ENCODE results near the gene TRABD. TPM values are rescaled to one million over a fixed set of nuclear protein-coding genes. Genes with fewer than 3 reads are reported as not detected.

TRABD gene
- total and polyA plus RNA-seq, 7 donors: 14.2 to 88.1 (median 21.4) TPM

DNA sequence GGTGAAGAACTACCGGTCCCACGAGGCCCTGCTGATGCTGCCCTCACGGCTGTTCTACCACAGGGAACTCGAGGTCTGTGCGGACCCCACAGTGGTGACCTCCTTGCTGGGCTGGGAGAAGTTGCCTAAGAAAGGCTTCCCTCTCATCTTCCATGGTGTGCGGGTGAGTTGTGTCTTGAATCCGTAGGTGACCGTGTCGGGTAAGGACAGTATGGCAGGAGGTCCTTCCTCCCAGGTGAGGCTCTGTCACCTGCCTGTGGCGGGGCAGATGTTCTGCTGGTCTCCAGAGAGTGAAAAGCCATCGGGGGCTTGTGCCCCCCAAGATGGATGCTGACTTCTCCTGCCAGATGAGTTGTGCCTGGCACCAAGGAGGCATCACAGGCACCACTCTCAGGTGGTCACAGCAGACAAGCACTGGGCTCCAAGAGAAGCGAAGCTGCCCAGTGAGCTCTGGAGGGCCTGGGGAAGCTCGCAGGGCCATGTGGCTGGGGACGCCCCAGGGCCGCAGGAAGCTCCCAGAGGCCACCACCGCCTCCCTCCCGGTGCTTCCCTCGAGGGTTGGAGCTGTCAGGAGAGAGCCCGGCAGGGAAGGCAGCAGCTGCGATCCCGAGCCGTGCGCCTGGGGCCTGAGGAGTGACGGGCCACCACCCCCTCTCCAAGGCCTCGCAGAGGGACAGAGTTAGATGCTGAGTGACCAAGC lies 32.5 kb upstream of the TRABD start:
- WGBS, 2 donors: 82 to 89% methylated on average over 25 of the region's 25 CpGs
- intact Hi-C loops (cut with DNase I): no loop called here
- no peaks in the 10 kb centered on the region for H3K4me1 ChIP-seq
- H3K27ac ChIP-seq: no peak overlapping the region
- TF ChIP-seq, protein P1, sequence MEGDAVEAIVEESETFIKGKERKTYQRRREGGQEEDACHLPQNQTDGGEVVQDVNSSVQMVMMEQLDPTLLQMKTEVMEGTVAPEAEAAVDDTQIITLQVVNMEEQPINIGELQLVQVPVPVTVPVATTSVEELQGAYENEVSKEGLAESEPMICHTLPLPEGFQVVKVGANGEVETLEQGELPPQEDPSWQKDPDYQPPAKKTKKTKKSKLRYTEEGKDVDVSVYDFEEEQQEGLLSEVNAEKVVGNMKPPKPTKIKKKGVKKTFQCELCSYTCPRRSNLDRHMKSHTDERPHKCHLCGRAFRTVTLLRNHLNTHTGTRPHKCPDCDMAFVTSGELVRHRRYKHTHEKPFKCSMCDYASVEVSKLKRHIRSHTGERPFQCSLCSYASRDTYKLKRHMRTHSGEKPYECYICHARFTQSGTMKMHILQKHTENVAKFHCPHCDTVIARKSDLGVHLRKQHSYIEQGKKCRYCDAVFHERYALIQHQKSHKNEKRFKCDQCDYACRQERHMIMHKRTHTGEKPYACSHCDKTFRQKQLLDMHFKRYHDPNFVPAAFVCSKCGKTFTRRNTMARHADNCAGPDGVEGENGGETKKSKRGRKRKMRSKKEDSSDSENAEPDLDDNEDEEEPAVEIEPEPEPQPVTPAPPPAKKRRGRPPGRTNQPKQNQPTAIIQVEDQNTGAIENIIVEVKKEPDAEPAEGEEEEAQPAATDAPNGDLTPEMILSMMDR (IDR thresholded peaks at IDR 0.05): no peak
- TF ChIP-seq POLR2AphosphoS5 (IDR thresholded peaks at IDR 0.05) (no peak), EP300 (IDR thresholded peaks at IDR 0.05) (no peak), POLR2A (IDR thresholded peaks at IDR 0.05) (no peak)
- no peak overlapping the region for H3K4me3 ChIP-seq
- no peaks in the 10 kb centered on the region for H3K27me3 ChIP-seq
- no peaks in the 10 kb centered on the region for H3K9me3 ChIP-seq
- DNase-seq: no peak
- H3K36me3 ChIP-seq: peaks cover 0 to 5% (median 0%) of the 10 kb centered on the region in 4 donors

DNA sequence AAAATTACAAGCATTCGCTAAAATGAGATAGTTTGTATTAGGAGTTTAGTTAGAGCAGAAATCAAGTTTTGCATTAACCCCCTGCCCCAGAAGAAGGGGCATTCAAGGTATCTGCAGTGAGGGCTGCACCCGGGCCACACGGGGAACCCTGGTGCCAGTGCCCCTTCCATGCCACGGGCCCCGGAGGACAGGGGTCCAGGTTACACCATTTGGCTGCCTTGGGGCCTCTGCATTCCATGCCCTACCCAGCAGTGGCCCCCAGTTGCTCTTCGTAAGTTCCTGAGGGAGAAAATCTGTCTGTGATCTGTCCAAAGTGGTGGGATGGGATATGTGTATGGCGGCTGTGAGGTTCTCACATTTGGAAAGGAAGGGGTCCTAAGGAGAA lies 32.0 kb upstream of the TRABD start:
- no peak overlapping the region for H3K27ac ChIP-seq
- H3K27me3 ChIP-seq: no peaks in the 10 kb centered on the region
- H3K4me3 ChIP-seq: no peak overlapping the region
- WGBS, 2 donors: 88 to 92% methylated on average over 7 of the region's 7 CpGs
- no peaks in the 10 kb centered on the region for H3K9me3 ChIP-seq
- intact Hi-C loops (cut with DNase I): no loop called here
- H3K4me1 ChIP-seq: no peaks in the 10 kb centered on the region
- DNase-seq: no peak
- TF ChIP-seq POLR2A (IDR thresholded peaks at IDR 0.05): no peak
- TF ChIP-seq, protein P1 (IDR thresholded peaks at IDR 0.05): no peak
- no peak for TF ChIP-seq POLR2AphosphoS5 (IDR thresholded peaks at IDR 0.05)
- TF ChIP-seq EP300 (IDR thresholded peaks at IDR 0.05): no peak
- peaks cover 0 to 10% (median 0%) of the 10 kb centered on the region in 4 donors for H3K36me3 ChIP-seq

DNA sequence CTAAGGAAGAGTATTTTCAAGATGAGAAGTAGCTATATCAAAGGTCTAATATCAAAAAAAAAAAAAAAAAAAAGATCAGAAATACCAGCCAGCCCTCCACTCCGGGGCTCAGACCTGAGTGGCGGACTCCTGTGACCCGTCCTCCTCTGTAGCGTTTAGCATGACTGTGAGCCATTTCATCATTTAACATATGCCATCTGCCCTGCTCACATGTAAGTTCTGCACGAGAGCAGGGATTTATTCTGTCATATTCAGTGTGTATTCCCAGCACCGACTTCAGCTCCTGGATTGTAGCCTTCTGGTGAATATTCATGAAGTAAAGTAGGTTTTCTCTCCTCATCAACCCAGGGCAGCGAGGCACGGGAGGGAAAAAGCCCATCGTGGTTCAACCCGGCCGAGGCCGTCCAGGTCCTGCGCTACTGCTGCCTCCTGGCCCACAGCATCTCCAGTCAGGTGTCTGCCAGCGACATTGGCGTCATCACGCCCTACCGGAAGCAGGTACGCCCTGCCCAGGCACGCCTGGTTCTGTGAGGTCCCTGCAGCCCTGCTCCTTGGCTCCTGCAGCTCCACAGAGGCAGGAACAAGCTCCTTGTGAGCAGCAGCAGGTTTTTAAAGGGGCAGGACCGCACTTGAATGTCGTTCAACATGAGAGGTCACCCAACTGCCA lies 27.9 kb upstream of the TRABD start:
- TF ChIP-seq EP300 (IDR thresholded peaks at IDR 0.05): no peak
- TF ChIP-seq POLR2AphosphoS5 (IDR thresholded peaks at IDR 0.05): no peak
- TF ChIP-seq, protein P1 (IDR thresholded peaks at IDR 0.05): no peak
- TF ChIP-seq POLR2A (IDR thresholded peaks at IDR 0.05): no peak
- Histone ChIP-seq H3K9me3 (no peaks in the 10 kb centered on the region), H3K4me1 (no peaks in the 10 kb centered on the region), H3K27ac (no peak overlapping the region), H3K4me3 (no peak overlapping the region), H3K36me3 (peaks cover 0 to 12% (median 0%) of the 10 kb centered on the region in 4 donors), H3K27me3 (no peaks in the 10 kb centered on the region)
- DNase-seq: no peak
- WGBS, 2 donors: 29 to 75% methylated on average over 21 of the region's 21 CpGs
- intact Hi-C loops (cut with DNase I): no loop called here

DNA sequence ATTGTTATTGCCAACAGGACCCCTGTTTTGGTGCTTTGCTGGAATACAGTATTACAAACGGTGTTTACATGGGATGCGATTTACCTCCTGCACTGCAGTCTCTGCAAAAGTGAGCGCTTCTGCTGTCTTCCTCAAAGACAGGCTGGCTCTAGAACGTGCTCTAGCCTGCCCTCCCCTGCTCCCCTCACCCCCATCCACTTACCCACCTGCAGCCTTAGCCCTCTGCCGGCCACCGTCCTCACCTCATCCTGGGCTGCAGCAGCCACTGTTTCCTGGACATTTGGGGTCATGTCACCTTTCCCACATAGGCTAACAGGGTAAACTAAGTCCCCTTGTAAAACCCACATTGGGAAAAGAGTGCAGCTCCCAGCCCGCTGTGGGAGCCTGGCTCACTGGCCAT lies 24.8 kb upstream of the TRABD start:
- TF ChIP-seq POLR2A (IDR thresholded peaks at IDR 0.05) (no peak), POLR2AphosphoS5 (IDR thresholded peaks at IDR 0.05) (no peak)
- TF ChIP-seq, protein P1 (IDR thresholded peaks at IDR 0.05): no peak
- intact Hi-C loops (cut with DNase I): no loop called here
- Histone ChIP-seq H3K27ac (no peak overlapping the region), H3K36me3 (peaks cover 0 to 12% (median 0%) of the 10 kb centered on the region in 4 donors), H3K9me3 (no peaks in the 10 kb centered on the region), H3K4me1 (no peaks in the 10 kb centered on the region), H3K27me3 (no peaks in the 10 kb centered on the region), H3K4me3 (no peak overlapping the region)
- WGBS, 2 donors: 86% methylated on average over 7 of the region's 7 CpGs
- no peak for DNase-seq

Measured in sigmoid colon (tissue), 7 donors.